ENCODE measurements around the gene LOXL3. TPM values are rescaled to one million over a fixed set of nuclear protein-coding genes. Genes with fewer than 3 reads are reported as not detected.

LOXL3 gene
- total RNA-seq, 1 experiment from 2014 or later, result 4.1 TPM

DNA sequence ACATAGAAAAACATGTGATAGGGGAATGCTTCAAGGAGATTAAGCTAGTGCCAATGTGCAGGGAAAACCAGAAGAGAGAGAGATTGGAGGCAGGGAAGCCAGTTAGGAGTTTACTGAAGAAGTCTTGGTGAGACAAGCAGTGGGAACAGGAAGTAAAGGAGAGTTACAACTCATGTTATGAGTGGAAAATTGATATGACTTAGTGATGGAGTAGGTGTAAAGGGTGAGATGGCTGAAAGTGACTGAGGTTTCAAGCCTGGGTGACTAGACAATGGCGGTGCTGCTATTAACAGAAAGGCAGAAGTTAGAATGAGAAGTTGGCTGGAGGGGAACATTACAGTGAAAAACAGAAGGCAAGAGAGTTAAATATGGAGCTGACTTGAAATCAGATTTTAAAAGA lies 17.3 kb upstream of the LOXL3 start (continued):
- TF ChIP-seq, protein P1, sequence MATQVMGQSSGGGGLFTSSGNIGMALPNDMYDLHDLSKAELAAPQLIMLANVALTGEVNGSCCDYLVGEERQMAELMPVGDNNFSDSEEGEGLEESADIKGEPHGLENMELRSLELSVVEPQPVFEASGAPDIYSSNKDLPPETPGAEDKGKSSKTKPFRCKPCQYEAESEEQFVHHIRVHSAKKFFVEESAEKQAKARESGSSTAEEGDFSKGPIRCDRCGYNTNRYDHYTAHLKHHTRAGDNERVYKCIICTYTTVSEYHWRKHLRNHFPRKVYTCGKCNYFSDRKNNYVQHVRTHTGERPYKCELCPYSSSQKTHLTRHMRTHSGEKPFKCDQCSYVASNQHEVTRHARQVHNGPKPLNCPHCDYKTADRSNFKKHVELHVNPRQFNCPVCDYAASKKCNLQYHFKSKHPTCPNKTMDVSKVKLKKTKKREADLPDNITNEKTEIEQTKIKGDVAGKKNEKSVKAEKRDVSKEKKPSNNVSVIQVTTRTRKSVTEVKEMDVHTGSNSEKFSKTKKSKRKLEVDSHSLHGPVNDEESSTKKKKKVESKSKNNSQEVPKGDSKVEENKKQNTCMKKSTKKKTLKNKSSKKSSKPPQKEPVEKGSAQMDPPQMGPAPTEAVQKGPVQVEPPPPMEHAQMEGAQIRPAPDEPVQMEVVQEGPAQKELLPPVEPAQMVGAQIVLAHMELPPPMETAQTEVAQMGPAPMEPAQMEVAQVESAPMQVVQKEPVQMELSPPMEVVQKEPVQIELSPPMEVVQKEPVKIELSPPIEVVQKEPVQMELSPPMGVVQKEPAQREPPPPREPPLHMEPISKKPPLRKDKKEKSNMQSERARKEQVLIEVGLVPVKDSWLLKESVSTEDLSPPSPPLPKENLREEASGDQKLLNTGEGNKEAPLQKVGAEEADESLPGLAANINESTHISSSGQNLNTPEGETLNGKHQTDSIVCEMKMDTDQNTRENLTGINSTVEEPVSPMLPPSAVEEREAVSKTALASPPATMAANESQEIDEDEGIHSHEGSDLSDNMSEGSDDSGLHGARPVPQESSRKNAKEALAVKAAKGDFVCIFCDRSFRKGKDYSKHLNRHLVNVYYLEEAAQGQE (IDR thresholded peaks at IDR 0.05; ENCODE audit: low read depth), result no peak
- TF ChIP-seq EZH2phosphoT487 (IDR thresholded peaks at IDR 0.05; ENCODE audit: borderline replicate concordance), result no peak
- no peak for TF ChIP-seq CEBPB (IDR thresholded peaks at IDR 0.05; ENCODE audit: low read depth)
- no peak for TF ChIP-seq YY1 (IDR thresholded peaks at IDR 0.05; ENCODE audit: extremely low read depth, insufficient replicate concordance, low read depth, low read length)
- TF ChIP-seq, protein P2, sequence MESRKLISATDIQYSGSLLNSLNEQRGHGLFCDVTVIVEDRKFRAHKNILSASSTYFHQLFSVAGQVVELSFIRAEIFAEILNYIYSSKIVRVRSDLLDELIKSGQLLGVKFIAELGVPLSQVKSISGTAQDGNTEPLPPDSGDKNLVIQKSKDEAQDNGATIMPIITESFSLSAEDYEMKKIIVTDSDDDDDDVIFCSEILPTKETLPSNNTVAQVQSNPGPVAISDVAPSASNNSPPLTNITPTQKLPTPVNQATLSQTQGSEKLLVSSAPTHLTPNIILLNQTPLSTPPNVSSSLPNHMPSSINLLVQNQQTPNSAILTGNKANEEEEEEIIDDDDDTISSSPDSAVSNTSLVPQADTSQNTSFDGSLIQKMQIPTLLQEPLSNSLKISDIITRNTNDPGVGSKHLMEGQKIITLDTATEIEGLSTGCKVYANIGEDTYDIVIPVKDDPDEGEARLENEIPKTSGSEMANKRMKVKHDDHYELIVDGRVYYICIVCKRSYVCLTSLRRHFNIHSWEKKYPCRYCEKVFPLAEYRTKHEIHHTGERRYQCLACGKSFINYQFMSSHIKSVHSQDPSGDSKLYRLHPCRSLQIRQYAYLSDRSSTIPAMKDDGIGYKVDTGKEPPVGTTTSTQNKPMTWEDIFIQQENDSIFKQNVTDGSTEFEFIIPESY (IDR thresholded peaks at IDR 0.05; ENCODE audit: extremely low read depth, insufficient replicate concordance, low read length), result no peak
- TF ChIP-seq SP1 (IDR thresholded peaks at IDR 0.05; ENCODE audit: low read depth), result no peak
- no peak for TF ChIP-seq FOSL1 (IDR thresholded peaks at IDR 0.05; ENCODE audit: low read depth)

DNA sequence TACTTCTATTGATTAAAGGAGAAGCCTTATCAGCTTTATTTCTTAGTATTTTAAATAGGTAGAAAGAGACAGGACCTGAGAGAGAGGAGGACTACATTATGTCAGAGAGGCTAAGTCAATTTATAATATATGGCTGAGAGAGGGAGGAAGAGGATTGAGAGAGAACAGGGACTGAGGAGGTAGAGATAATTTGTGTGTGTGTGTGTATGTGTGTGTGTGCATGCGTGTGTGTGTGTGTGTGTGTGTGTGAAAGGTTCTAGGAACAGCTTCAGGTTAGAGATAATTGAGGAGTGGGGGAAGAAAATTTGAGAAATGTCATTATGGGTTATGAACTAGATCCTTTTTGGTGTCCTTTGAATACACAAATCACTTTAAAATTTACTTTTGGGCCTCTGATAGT lies 15.9 kb upstream of the LOXL3 start:
- Histone ChIP-seq H4K20me1 (ENCODE audit: insufficient read depth) (no peaks in the 10 kb centered on the region), H3K4me1 (ENCODE audit: control insufficient read depth in 1 of 2, insufficient read depth in 2 of 2, low read length in 2 of 2) (peaks cover 0 to 3% of the 10 kb centered on the region in 2 experiments; a peak in 1 of 4 replicates), H3K9me3 (ENCODE audit: control insufficient read depth in 1 of 2, insufficient read depth in 1 of 2, low read depth in 1 of 2, low read length in 2 of 2) (no peaks in the 10 kb centered on the region), H3K27me3 (ENCODE audit: insufficient read depth, low read length) (no peaks in the 10 kb centered on the region), H3K79me2 (ENCODE audit: insufficient read depth, low read length) (no peaks in the 10 kb centered on the region), H3K9me2 (ENCODE audit: insufficient read depth) (no peaks in the 10 kb centered on the region), H2AFZ (ENCODE audit: low read depth, low read length, poor library complexity, severe bottlenecking) (no peak overlapping the region), H3K4me3 (replicated peaks in 1 of 2; ENCODE audit: low read depth in 1 of 2, low read length in 2 of 2) (no peak overlapping the region), H3K36me3 (ENCODE audit: control insufficient read depth in 1 of 2, insufficient read depth in 2 of 2, low read length in 2 of 2) (no peaks in the 10 kb centered on the region; a peak in 1 of 4 replicates), H3K27ac (ENCODE audit: low read depth, low read length) (no peak overlapping the region), H3K9ac (ENCODE audit: low read length) (no peak overlapping the region), H3K4me2 (ENCODE audit: low read length) (no peak overlapping the region)
- BruUV-seq (replicated peaks), result no TSS peak
- intact Hi-C loops (cut with micrococcal nuclease), result no loop called here
- ATAC-seq (no peak), DNase-seq (ENCODE audit: low read depth, low spot score) (no peak)
- RAD21 ChIA-PET (ENCODE audit: low non-redundant PET in 1 of 2, low total read pairs in 2 of 2, uncharacterized antibody in 2 of 2, unreplicated experiment in 2 of 2), result no interaction called here
- POLR2A ChIA-PET, result no interaction called here
- CTCF ChIA-PET, result no interaction called here
- TF ChIP-seq JUND (IDR thresholded peaks at IDR 0.05) (no peak), ELF1 (IDR thresholded peaks at IDR 0.05; ENCODE audit: borderline replicate concordance, low read depth) (no peak)
